Activated gamma-delta T cell (primary cell): Measurements from ENCODE around the gene HSPA12B.

Source experiments
- DNase-seq: peaks from one replicate; lab custom pipeline; 2025; lab: John Stamatoyannopoulos, UW

The HSPA12B gene

GRCh38 chr20:3705491-3705969 is 27.0 kb upstream of the HSPA12B start:
- no peak for DNase-seq

- DNase-seq: no peak
Observed at GRCh38 chr20:3705970-3706739, 26.3 kb upstream of the HSPA12B start.

DNA sequence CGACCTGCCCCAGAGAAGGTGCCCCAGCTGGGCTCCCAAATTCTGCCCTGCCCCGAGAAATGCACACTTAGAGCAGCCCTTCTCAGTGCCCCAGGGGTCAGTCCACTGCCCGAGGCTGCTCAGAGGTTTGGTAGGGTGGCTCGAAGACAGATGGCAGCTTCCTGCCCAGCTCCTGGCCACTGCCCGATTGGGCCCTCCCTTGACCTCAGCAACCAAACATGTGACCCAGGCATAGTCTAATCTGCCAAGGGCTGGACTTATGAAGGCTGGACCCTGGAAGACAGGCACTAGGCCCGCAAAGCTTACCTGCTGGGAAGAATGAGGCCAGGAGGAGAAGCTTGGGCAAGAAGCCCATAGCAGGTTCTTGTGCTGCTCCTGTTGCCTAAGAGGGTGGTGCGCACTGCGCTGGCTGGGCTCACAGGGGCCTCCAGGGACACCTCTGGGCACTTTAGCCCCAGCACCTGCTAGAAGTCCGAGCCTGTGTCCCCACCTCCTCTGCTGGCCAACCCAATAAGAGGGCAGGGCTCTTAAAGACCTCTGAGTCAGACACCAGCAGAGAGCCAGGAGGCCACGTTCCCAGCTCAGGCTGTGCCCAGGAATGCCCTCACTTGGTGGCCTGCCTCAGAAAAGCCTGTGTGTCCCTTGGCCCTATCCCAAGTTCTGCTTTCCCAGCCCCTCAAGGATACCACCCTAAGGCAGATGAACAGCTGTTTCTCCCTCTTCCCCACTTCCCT is 25.5 kb upstream of the HSPA12B start:
- DNase-seq: no peak

GRCh38 chr20:3707508-3707899 is 25.0 kb upstream of the HSPA12B start:
- DNase-seq: no peak

DNA sequence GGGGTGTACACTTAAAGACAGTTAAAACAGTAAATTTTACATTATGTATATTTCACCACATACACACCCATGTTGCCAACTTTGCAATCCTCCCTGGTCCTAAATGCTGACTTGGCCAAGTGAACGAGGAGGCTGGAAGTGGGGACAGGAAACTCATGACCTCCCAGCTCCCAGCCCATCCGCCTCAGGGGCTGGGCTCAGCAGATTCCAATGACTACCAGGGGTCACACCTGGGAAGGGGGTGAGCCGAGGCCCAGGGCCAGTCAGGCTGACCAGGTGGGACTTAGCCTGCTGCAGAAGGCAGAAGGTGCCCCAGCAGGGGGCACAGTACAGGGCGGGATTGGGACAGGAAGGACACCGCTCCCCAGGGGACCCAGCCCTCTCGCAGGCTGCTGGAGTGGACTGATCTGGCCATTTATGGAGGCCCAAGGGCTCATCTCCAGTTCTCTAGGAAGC is 22.4 kb upstream of the HSPA12B start:
- no peak for DNase-seq

GRCh38 chr20:3710703-3711483 is 21.6 kb upstream of the HSPA12B start:
- DNase-seq: peak; percentile 52

DNA sequence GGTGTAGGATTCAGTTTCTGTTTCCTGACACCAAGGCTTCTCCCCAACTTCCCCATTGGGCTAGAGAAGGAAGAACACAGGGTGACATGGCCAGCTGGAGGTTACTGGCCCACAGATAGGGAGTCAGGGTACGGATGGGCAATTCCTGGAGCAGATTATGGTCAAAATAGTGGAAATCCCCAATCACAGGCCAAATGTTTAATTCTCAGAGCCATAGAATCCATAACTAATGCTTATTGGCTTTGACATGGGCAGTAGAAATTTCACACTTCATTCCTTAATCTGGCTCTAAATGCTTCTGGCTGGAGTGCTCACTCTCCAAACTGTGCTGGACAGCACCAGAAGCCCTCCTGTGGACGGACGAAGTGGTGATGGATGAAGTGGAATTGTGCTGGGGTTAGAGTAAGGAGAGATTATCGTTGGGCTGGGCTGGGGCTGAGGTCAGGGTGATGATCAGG is 21.0 kb upstream of the HSPA12B start:
- DNase-seq: no peak

DNA sequence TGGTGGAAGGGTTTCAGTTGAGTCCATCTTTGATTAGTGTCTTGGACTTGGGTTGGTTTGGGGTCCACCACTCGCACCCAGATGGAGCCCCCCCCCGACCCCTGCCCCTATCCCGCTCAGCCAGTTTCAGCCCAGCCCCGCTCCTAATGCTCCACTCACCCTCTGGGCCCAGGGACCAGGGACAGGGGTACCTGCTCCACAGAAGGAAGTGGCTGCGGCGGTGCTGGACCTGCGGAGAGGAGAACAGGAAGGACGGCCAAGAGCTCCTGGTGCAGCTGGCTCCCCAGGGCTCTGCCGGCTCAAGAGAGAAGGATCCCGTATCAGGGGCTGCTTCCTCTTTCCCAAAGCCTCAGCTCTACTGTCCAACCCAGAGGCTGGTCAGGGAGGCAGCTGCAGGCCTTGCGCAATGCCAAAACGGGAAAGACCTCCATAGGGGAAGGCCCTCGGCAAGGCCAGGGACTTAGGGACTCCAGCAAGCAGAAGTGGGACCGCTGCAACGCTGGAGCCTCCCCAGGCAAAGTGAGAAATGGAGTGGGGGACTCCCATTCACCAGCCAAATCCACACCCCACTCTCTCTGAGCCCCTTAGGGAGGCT is 20.1 kb upstream of the HSPA12B start, which contains the start of gene SIGLEC1:
Gene SIGLEC1 (minus strand): TSS at position 322 of the 595 bp plus-strand sequence. CDS start 5,472 bp downstream, outside the sequence.
- DNase-seq: no peak

GRCh38 chr20:3714092-3714491 is 18.4 kb upstream of the HSPA12B start:
- no peak for DNase-seq

DNA sequence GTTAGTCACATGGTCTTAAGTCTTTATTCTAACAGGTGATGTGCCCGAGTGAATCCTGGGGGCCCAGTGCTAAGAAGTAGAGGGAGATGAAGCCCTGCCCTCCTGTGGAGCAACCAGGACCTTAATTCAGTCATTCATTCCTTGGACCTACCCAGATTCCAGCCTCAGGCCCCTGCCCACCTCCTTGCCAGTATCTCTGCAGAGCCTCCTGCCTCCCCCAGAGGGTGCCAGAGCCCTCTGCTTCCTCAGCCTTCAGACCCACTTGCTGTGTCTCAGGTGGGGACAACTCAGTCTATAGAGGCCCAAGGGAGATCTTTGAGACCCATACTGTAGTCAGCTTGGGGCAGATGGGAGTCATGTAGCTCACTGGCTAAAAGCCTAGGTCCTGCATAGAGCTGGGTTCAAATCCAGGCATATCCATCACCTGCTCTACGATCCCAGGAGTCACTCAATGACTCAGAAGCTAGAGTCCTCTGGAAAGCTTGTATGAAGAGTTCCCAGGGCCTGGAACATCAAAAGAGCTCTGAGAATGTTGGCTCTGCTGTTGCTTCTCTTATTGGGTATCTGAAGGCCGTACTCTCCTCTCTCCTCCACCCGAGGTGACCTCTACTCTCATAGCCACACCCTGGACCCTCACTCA is 16.2 kb upstream of the HSPA12B start:
- no peak for DNase-seq

DNA sequence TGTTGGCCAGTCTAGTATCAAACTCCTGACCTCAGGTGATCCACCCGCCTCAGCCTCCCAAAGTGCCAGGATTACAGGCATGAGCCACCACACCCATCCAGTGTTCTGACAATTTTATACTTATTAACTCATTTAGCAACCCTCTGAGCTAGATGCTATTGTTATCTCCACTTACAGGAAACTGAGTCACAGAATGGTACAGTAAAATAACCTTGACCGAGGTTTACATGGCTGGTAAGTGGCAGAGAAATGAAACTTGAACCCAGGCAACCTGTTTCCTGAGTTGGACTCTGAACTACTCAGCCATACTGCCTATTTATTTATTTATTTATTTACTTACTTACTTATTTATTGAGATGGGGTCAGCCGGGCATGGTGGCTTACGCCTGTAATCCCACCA is 13.4 kb upstream of the HSPA12B start:
- no peak for DNase-seq

- no peak for DNase-seq
Observed at GRCh38 chr20:3720068-3720467, 12.4 kb upstream of the HSPA12B start.

GRCh38 chr20:3720626-3721025 is 11.9 kb upstream of the HSPA12B start:
- no peak for DNase-seq

GRCh38 chr20:3721912-3722311 is 10.6 kb upstream of the HSPA12B start:
- no peak for DNase-seq

- DNase-seq: no peak
Observed at GRCh38 chr20:3723284-3723683, 9.2 kb upstream of the HSPA12B start.

DNA sequence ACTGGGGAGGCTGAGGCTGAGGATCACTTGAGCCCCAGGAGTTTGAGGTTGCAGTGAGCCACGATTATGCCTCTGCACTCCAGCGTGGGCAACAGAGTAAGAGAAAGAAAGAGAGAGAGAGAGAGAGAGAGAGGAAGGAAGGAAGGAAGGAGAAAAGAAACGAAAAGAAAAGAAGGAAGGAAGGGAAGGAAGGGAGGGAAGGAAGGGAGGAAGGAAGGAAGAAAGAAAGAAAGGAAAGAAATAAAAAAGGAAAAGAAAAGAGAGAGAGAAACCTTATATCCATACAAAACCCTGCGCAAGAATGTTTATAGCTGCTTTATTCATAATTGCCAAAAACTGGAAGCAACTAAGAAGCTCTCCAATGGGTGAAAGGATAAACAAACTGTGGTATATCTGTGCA is 8.1 kb upstream of the HSPA12B start:
- no peak for DNase-seq

DNA sequence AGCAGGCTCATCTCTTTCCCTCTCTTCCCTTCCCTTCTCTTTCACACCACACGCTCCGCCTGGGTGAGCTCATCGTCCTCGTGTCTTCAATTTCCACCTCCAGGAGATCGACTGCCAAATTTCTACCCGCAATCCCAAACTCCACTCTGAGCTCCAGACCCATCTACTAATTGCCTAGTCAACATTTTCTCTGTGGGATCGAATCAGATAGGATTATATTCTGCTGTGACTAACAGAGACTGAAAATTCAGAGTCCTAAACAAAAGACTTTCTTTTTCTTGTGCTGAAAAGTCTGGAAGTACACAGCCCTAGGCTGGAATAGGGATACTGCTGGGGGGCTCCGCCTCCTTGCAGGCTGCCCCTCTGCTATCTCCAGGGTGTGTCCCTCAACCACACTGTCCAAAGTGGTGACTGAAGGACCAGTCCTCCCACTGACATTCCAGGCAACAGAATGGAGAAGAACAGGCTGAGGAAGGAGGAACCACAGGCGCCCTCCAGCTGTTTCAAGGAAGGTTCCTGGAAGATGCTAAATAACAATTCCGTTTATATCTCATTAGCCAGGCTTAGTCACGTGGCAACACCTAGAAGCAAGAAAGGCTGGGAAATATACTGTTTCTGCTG is 5.0 kb upstream of the HSPA12B start:
- DNase-seq: no peak

GRCh38 chr20:3728354-3728753 is 4.1 kb upstream of the HSPA12B start:
- no peak for DNase-seq

GRCh38 chr20:3728876-3729275 is 3.6 kb upstream of the HSPA12B start:
- DNase-seq: no peak

GRCh38 chr20:3729378-3729777 is 3.1 kb upstream of the HSPA12B start:
- no peak for DNase-seq
